A549 (cell line): Measurements from ENCODE around the gene AP5S1.

Experiments used
- CTCF ChIP-seq: fragments of >200 bp; sonication (Bioruptor Twin); formaldehyde crosslinking; IDR thresholded peaks from 3 replicates; pipeline ENCODE4 v1.5.1; 2016
- EHMT2 ChIP-seq: fragments of 200-600 bp; sonication (generic); IDR thresholded peaks from 2 replicates; pipeline ENCODE4 v1.6.1; 2016; ENCODE audit warnings: antibody characterized with exemption, low read depth, mild to moderate bottlenecking, moderate library complexity
- EP300 ChIP-seq, 2 experiments: fragments of >200 bp; sonication (Bioruptor Twin); formaldehyde crosslinking; IDR thresholded peaks; 2 replicates in 1 of 2; 3 replicates in 1 of 2; pipeline ENCODE4 v1.6.1; 2016 to 2017
- JUN ChIP-seq, 2 experiments: fragments of >200 bp; sonication (Bioruptor Twin); formaldehyde crosslinking; IDR thresholded peaks; 2 replicates in 1 of 2; 3 replicates in 1 of 2; pipeline ENCODE4 v1.6.1; 2016 to 2017
- JUNB ChIP-seq: fragments of >200 bp; sonication (Bioruptor Twin); formaldehyde crosslinking; IDR thresholded peaks from 2 replicates; pipeline ENCODE4 v1.6.1; 2016
- MAZ ChIP-seq: fragments of 150-350 bp; IDR thresholded peaks from 2 replicates; pipeline ENCODE4 v1.6.1; 2014; ENCODE audit warnings: antibody characterized with exemption, low read depth, low read length, borderline replicate concordance
- NR3C1 ChIP-seq: fragments of >200 bp; sonication (Bioruptor Twin); formaldehyde crosslinking; IDR thresholded peaks from 3 replicates; pipeline ENCODE4 v1.6.1; 2017
- RAD21 ChIP-seq, 2 experiments: fragments of >200 bp in 1 of 2; sonication (Bioruptor Twin) in 1 of 2; formaldehyde crosslinking in 1 of 2; IDR thresholded peaks in 1 of 2; conservative IDR thresholded peaks in 1 of 2; 2 replicates in 1 of 2; 3 replicates in 1 of 2; pipeline ENCODE4 v1.6.1; 2012 to 2018; ENCODE audit warnings: inconsistent platforms in 1 of 2
- REST ChIP-seq: fragments of 200-600 bp; sonication (generic); IDR thresholded peaks from 2 replicates; pipeline ENCODE4 v1.6.1; 2016; ENCODE audit warnings: antibody characterized with exemption, mild to moderate bottlenecking, moderate library complexity
- TF ChIP-seq, protein P1 (sequence below): fragments of 450-650 bp; IDR thresholded peaks from 2 replicates; pipeline ENCODE4 v1.6.1; 2014; ENCODE audit warnings: antibody characterized with exemption

- TF ChIP-seq EHMT2 (no peak), MAZ (no peak), EP300 (IDR thresholded peaks at IDR 0.05) (no peak), CTCF (no peak), JUNB (no peak), JUN (IDR thresholded peaks at IDR 0.05) (no peak), RAD21 (conservative IDR thresholded peaks at IDR 0.05 in 1 of 2, IDR thresholded peaks at IDR 0.05 in 1 of 2) (no peak), REST (no peak), NR3C1 (no peak)
- TF ChIP-seq, protein P1, sequence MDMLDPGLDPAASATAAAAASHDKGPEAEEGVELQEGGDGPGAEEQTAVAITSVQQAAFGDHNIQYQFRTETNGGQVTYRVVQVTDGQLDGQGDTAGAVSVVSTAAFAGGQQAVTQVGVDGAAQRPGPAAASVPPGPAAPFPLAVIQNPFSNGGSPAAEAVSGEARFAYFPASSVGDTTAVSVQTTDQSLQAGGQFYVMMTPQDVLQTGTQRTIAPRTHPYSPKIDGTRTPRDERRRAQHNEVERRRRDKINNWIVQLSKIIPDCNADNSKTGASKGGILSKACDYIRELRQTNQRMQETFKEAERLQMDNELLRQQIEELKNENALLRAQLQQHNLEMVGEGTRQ, result no peak
Observed at GRCh38 chr20:3804781-3805180, 15.6 kb upstream of the AP5S1 start.
